CD4-positive, alpha-beta memory T cell (primary cell): ENCODE results near the gene SLC35F1. TPM values are rescaled to one million over a fixed set of nuclear protein-coding genes. Genes with fewer than 3 reads are reported as not detected.

Experiments used
- CTCF ChIA-PET: fragments of 350-600 bp; sonication (Branson Sonifier 250); formaldehyde crosslinking; loops from one replicate; lab custom pipeline; 2021; ENCODE audit warnings: inconsistent platforms; ENCODE audit not compliant: partially characterized antibody; lab: Charles Lee
- POLR2A ChIA-PET: fragments of 350-600 bp; sonication (Branson Sonifier 250); formaldehyde crosslinking; loops from one replicate; lab custom pipeline; 2021; ENCODE audit not compliant: partially characterized antibody; lab: Charles Lee
- DNase-seq, 5 donors: peaks; one replicate each; pipeline versions ENCODE4 v3.0.0 to v3.0.0-alpha.2; 2020 to 2022; ENCODE audit warnings: mixed read lengths in 1 of 5
- H3K27ac ChIP-seq: one replicate; pipeline ENCODE4 v1.7.0; 2013; ENCODE audit warnings: low read depth, low read length
- H3K27me3 ChIP-seq: 2 replicates; pipeline ENCODE4 v1.7.0; 2013; ENCODE audit warnings: mild to moderate bottlenecking, low read length, moderate library complexity; ENCODE audit not compliant: insufficient read depth
- H3K36me3 ChIP-seq: 2 replicates; pipeline ENCODE4 v1.7.0; 2013; ENCODE audit warnings: mild to moderate bottlenecking, low read length, moderate library complexity; ENCODE audit not compliant: insufficient read depth
- H3K4me1 ChIP-seq: 2 replicates; pipeline ENCODE4 v1.7.0; 2013; ENCODE audit warnings: mild to moderate bottlenecking, low read length, moderate library complexity; ENCODE audit not compliant: insufficient read depth
- H3K4me3 ChIP-seq, 2 donors: one replicate each; pipeline ENCODE4 v1.7.0; 2013; ENCODE audit warnings: low read length in 2 of 2, mild to moderate bottlenecking in 1 of 2
- H3K9me3 ChIP-seq, 2 donors: one replicate each; pipeline ENCODE4 v1.7.0; 2013; ENCODE audit warnings: low read length in 2 of 2, control low read depth in 1 of 2; ENCODE audit not compliant: control insufficient read depth in 1 of 2
- H3K27ac Mint-ChIP-seq, 7 donors: one replicate each; pipeline ENCODE4 v1.8.0; 2020 to 2021; ENCODE audit warnings: mixed read lengths in 7 of 7, mild to moderate bottlenecking in 6 of 7, inconsistent platforms in 3 of 7, moderate library complexity in 3 of 7
- H3K27me3 Mint-ChIP-seq, 2 donors: one replicate each; pipeline ENCODE4 v1.8.0; 2020 to 2021; ENCODE audit warnings: mixed read lengths in 2 of 2
- H3K36me3 Mint-ChIP-seq, 2 donors: one replicate each; pipeline ENCODE4 v1.8.0; 2020 to 2021; ENCODE audit warnings: mixed read lengths in 2 of 2, inconsistent platforms in 1 of 2, mild to moderate bottlenecking in 1 of 2
- H3K4me1 Mint-ChIP-seq, 4 donors: one replicate each; pipeline ENCODE4 v1.8.0; 2020 to 2021; ENCODE audit warnings: mixed read lengths in 4 of 4, mild to moderate bottlenecking in 1 of 4
- H3K4me3 Mint-ChIP-seq, 8 donors: one replicate each; pipeline ENCODE4 v1.8.0; 2020 to 2021; ENCODE audit warnings: mixed read lengths in 8 of 8, mild to moderate bottlenecking in 7 of 8, moderate library complexity in 6 of 8, inconsistent platforms in 3 of 8
- H3K9me3 Mint-ChIP-seq, 8 donors: one replicate each; pipeline ENCODE4 v1.8.0; 2020 to 2021; ENCODE audit warnings: mixed read lengths in 8 of 8, mild to moderate bottlenecking in 5 of 8, inconsistent platforms in 3 of 8, moderate library complexity in 1 of 8
- intact Hi-C: fragments of 100-400 bp; cut with micrococcal nuclease; formaldehyde crosslinking; loops from one replicate; pipeline ENCODE4 v1.15.1; 2023
- polyA plus RNA-seq, 2 donors: library from polyadenylated mRNA; unstranded; fragments of 300-500 nt; fragmentation: Illumina TruSeq; gene quantifications; one replicate each; pipeline ENCODE4 v1.2.3, GENCODE V29; 2021
- total RNA-seq, 2 experiments: library from RNA; stranded (reverse); gene quantifications; one replicate each; pipeline ENCODE4 v1.2.3, GENCODE V29; 2021

Gene SLC35F1
- total and polyA plus RNA-seq, 4 experiments from 2014 or later = not detected

DNA sequence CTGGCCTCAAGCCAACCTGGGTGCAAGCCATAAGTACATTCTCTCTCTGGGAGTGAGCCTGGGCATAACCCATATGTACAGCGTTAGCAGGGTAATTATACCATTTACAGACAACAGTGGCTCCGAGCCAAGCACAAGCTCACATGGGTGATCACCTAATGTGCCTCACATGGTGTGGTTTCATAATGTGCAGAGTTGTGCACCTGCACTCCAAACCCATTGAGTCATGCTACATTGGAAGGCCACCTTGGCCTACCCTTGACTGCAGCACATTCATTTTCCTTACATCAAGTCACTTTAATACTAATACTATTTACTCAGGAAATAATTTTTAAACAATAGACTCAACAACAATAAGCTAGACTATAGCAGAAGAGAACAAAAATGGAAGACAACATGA lies 446.5 kb downstream of the SLC35F1 start:
- Histone ChIP-seq H3K4me1 (no peaks in the 10 kb centered on the region), H3K27me3 (no peaks in the 10 kb centered on the region), H3K27ac (no peak overlapping the region), H3K4me3 (no peak overlapping the region), H3K9me3 (no peaks in the 10 kb centered on the region), H3K36me3 (no peaks in the 10 kb centered on the region)
- ChIA-PET CTCF (no interaction called here), POLR2A (no interaction called here)
- H3K27me3 Mint-ChIP-seq = no peaks in the 10 kb centered on the region
- DNase-seq = no peak
- no peak overlapping the region for H3K27ac Mint-ChIP-seq
- H3K4me3 Mint-ChIP-seq = no peak overlapping the region
- peaks cover 0 to 16% of the 10 kb centered on the region in 2 donors for H3K36me3 Mint-ChIP-seq
- H3K4me1 Mint-ChIP-seq = no peaks in the 10 kb centered on the region
- intact Hi-C loops = no loop called here
- peaks cover 0 to 6% (median 2%) of the 10 kb centered on the region in 8 donors for H3K9me3 Mint-ChIP-seq

DNA sequence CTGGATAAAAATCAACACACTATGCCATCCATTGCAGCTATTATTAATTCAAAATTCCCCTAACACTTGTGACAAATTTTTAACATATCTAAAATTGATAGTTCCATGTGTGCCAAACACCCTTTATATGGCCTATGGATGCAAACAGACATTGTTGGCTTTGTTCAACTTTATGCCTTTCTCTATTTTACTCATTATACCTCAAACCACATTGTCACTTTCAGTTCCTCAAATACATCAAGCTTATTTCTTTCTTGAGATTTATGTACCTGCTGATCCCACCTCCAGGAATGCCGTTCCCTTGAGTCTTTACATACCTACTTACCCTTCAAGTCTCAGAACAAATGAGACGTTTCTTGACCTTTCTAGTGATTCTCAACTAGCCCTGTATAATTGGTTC lies 447.6 kb downstream of the SLC35F1 start:
- no peaks in the 10 kb centered on the region for H3K27me3 Mint-ChIP-seq
- ChIA-PET CTCF (no interaction called here), POLR2A (no interaction called here)
- peaks cover 0 to 12% of the 10 kb centered on the region in 2 donors for H3K36me3 Mint-ChIP-seq
- Histone ChIP-seq H3K36me3 (no peaks in the 10 kb centered on the region), H3K9me3 (no peaks in the 10 kb centered on the region), H3K4me1 (no peaks in the 10 kb centered on the region), H3K4me3 (no peak overlapping the region), H3K27ac (no peak overlapping the region), H3K27me3 (no peaks in the 10 kb centered on the region)
- intact Hi-C loops = no loop called here
- no peak for DNase-seq
- no peak overlapping the region for H3K27ac Mint-ChIP-seq
- H3K4me3 Mint-ChIP-seq = no peak overlapping the region
- no peaks in the 10 kb centered on the region for H3K4me1 Mint-ChIP-seq
- H3K9me3 Mint-ChIP-seq = peaks cover 0 to 5% (median 2%) of the 10 kb centered on the region in 8 donors

DNA sequence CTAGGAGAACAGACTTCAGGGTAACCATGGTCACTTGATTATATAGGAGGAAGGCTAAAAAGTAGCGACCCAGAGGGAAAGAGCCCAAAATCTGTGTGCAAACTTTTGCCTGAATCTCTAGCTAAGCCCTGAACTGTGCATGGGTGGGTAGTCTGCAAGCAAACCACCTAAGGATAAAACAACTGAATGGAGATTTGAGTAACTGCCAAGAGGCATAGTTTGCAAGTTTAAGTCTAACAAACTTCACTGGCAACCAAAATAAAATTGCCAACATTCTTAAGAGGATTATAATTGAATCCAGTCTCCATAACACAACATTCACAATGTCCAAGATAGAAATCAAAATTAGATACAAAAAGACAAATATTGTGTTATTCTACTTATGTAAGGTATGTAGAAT lies 449.0 kb downstream of the SLC35F1 start:
- H3K27ac Mint-ChIP-seq = no peak overlapping the region
- DNase-seq = no peak
- H3K4me1 ChIP-seq = no peaks in the 10 kb centered on the region
- H3K27ac ChIP-seq = no peak overlapping the region
- no peak overlapping the region for H3K4me3 Mint-ChIP-seq
- no peaks in the 10 kb centered on the region for H3K36me3 ChIP-seq
- H3K4me3 ChIP-seq = no peak overlapping the region
- CTCF ChIA-PET = no interaction called here
- POLR2A ChIA-PET = no interaction called here
- peaks cover 0 to 5% (median under 1%) of the 10 kb centered on the region in 8 donors for H3K9me3 Mint-ChIP-seq
- H3K4me1 Mint-ChIP-seq = no peaks in the 10 kb centered on the region
- intact Hi-C loops = no loop called here
- no peaks in the 10 kb centered on the region for H3K27me3 Mint-ChIP-seq
- no peaks in the 10 kb centered on the region for H3K9me3 ChIP-seq
- no peaks in the 10 kb centered on the region for H3K27me3 ChIP-seq
- H3K36me3 Mint-ChIP-seq = peaks cover 0 to 9% of the 10 kb centered on the region in 2 donors

DNA sequence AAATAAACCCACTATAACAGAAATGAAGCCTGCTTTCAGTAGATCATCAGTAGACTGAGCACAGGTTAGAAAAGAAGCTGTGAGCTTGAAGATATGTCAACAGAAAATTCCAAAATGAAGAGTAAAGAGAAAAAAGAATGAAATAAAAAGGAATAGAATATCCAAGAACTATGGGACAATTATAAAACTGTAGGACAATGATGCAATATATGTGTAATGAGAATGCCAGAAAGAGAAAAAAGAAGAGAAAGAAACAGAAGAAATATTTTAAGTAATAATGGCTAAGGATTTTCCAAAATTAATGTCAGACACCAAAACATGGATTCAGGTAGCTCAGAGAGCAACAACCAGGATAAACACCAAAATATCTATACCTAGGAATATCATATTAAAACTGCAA lies 449.6 kb downstream of the SLC35F1 start:
- Mint-ChIP-seq H3K4me1 (no peaks in the 10 kb centered on the region), H3K27me3 (no peaks in the 10 kb centered on the region), H3K9me3 (peaks cover 0 to 5% (median under 1%) of the 10 kb centered on the region in 8 donors), H3K4me3 (no peak overlapping the region), H3K36me3 (peaks cover 0 to 9% of the 10 kb centered on the region in 2 donors), H3K27ac (no peak overlapping the region)
- ChIA-PET CTCF (no interaction called here), POLR2A (no interaction called here)
- no peaks in the 10 kb centered on the region for H3K27me3 ChIP-seq
- no peaks in the 10 kb centered on the region for H3K4me1 ChIP-seq
- H3K36me3 ChIP-seq = no peaks in the 10 kb centered on the region
- intact Hi-C loops = no loop called here
- no peaks in the 10 kb centered on the region for H3K9me3 ChIP-seq
- no peak overlapping the region for H3K4me3 ChIP-seq
- DNase-seq = no peak
- no peak overlapping the region for H3K27ac ChIP-seq

Other genes starting within 250 kb of the SLC35F1 start
- 10 to 100 TPM; 33.0 to 33.2 TPM for gene NUS1, start 231.8 kb upstream of the SLC35F1 start, total RNA-seq
- gene NUS1, start 231.8 kb upstream of the SLC35F1 start, polyA plus RNA-seq = 10 to 100 TPM; 16.4 to 25.8 TPM